22Rv1 (cell line): ENCODE measurements around the gene DPYSL4.

Source experiments
- H3K27ac ChIP-seq: fragments of 450-650 bp; 2 replicates; pipeline ENCODE4 v1.5.1; 2017
- ZFX ChIP-seq: fragments of 450-650 bp; IDR thresholded peaks from 2 replicates; pipeline ENCODE4 v1.6.1; 2017; ENCODE audit warnings: antibody characterized with exemption, borderline replicate concordance
- TF ChIP-seq, protein P1 (sequence below): fragments of 450-650 bp; IDR thresholded peaks from 2 replicates; pipeline ENCODE4 v1.5.1; 2017; ENCODE audit warnings: mild to moderate bottlenecking

Gene DPYSL4

DNA sequence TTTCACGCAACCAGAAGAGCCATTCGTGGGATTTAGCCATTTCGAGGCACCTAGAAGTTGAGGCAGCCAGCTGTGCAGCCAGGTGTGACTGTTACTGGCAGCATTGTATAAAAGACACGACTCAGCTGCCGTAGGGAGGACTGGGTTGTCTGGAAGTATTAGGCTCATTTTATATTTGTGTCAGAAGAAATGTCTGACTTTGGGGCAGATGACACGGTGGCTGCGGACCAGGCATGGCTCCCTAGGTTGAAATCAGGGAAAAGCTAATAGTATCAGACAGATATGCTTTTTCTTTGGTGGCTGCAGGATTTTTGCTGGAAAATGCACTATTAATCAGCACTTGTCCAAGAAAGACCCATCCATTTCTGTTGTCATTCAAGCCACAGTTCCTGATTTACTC, 4.2 kb upstream of the DPYSL4 start:
- TF ChIP-seq, protein P1, sequence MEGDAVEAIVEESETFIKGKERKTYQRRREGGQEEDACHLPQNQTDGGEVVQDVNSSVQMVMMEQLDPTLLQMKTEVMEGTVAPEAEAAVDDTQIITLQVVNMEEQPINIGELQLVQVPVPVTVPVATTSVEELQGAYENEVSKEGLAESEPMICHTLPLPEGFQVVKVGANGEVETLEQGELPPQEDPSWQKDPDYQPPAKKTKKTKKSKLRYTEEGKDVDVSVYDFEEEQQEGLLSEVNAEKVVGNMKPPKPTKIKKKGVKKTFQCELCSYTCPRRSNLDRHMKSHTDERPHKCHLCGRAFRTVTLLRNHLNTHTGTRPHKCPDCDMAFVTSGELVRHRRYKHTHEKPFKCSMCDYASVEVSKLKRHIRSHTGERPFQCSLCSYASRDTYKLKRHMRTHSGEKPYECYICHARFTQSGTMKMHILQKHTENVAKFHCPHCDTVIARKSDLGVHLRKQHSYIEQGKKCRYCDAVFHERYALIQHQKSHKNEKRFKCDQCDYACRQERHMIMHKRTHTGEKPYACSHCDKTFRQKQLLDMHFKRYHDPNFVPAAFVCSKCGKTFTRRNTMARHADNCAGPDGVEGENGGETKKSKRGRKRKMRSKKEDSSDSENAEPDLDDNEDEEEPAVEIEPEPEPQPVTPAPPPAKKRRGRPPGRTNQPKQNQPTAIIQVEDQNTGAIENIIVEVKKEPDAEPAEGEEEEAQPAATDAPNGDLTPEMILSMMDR: no peak
- TF ChIP-seq ZFX: no peak
- H3K27ac ChIP-seq: no peak overlapping the region

DNA sequence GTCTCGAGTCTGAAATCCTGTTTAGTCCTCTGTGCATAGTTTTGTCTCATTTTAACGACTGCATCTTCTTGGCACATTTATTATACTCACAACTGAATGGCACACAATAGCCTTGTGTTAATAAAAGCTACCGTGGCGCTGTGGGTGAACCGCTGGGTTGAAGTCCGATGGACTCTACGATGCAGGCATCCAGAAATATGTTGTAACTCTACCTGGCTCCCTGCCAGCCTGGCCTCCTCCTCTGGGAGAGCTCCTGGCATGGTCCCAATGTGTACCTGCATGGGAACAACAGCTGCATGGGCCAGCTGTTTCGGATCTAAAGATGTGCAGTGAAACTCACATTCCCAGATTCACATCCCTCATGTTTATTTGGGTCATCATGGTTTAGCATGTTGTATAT, 3.7 kb upstream of the DPYSL4 start:
- H3K27ac ChIP-seq: no peak overlapping the region
- no peak for TF ChIP-seq ZFX

DNA sequence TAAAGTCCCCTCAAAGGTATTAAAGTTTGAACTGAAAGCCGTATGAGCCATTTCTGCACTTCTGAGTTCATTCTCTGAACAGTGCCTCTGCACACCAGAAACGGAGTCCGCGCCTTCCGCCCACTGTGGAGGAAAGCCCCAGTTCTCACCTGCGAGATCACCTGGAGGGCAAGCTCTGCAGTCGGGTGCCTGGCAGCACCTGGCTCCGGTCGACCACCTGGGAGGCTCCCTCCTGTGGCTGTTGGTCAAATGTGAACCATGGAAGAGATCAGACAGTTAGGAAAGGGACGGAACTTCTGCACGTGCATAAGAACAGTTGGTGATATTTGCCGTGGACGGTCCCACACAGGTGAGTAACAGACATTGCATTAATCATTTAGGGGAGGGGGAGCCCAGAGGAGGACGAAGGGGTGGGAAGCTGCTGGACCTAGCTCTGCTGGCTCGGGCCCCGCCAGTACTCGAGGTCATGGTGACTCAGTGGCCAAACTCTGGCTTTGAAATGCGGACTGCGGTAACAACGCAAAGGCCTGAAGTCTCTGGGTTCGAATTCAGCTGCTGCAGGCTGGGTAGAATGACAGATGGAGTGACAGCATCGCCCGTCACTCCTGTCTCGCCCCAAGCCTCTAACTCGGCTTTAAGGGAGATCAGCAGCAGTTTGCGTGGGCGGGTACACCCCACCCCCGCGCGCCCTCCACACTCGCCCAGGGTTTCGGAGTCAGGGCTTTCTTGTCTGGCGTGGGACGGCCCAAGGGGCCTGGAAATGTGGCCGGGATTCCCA, 1.7 kb upstream of the DPYSL4 start:
- no peak overlapping the region for H3K27ac ChIP-seq
- TF ChIP-seq ZFX: no peak
- TF ChIP-seq, protein P1: no peak

DNA sequence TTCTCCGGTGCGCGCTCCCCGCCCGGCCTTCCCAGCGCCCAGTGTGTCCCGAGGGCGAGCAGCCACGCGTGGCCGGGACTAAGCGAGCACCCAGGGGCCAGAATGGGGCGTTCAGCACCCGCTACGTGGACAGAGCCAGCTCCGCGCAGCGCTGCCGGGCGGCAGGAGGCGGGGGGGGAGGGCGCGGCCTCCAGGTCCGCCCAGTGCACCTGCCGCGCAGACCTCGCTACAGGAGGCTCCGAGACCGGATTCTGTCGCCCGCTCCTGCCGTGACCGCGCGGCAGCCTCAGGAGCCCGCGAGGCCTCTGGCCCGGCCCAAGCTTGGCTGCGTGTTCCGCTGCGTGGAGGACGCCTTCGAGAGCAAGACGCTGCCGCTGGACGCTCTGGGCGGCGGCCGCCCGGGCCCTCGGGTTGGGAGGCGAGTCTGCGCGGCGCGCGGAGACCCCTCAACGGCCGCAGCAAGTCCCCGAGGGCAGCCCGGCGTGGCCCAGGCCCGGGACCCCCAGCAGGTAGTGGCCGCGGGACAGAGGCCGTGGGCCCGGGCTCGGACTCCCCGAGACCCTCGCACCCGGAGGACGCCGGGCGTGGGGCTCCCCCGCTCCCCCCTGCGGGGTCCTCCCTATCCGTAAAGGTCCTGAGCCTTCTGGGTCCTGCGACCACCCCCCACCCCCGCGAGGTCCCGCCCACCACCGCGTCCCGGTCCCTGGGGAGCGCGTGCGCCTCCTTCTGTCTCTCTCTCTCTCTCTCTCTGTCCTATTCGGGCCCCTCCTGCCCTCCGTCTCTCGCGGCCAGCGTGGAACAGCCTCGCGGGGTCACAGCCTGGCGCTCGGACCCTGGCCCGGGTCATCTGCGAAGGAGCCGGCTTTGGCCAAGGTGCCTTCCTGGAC, 904 bp upstream of the DPYSL4 start:
- no peak overlapping the region for H3K27ac ChIP-seq
- no peak for TF ChIP-seq ZFX
- TF ChIP-seq, protein P1: no peak

DNA sequence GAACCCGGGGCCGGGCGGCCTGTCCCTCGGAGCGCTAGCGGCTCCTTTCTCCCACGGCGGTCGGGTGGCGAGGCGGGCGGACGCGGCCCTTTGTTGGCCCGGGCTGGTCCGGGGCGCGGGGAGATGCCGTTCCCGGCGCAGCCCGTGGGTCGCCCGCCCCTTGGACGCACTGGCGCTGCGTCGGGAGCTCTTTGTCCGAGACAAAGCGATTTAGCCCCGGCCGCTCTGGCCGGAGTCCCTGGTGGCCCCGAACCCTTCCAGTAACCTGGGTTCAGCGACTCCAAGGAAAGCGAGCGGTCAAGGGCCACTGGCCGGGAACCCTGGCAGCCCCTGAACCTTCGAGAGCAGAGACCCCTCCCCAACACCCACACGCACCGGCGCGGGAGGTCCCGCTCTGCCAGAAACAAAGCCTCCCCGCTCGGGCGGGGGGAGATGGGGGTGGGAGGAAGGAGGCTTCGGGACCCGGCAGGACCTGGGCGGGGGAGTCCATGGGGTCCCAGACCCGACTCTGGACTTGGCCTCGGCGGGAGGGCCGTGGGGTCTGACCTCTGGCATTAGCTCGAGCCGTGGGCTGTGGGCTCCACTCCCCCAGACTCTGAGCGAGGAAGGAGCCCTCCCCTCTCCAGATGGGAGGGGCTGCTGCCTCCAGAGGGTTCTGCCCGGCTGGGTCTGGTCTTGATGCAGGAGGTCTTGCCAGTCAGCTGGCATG, 836 bp downstream of the DPYSL4 start:
- TF ChIP-seq, protein P1: no peak
- no peak for TF ChIP-seq ZFX
- no peak overlapping the region for H3K27ac ChIP-seq

DNA sequence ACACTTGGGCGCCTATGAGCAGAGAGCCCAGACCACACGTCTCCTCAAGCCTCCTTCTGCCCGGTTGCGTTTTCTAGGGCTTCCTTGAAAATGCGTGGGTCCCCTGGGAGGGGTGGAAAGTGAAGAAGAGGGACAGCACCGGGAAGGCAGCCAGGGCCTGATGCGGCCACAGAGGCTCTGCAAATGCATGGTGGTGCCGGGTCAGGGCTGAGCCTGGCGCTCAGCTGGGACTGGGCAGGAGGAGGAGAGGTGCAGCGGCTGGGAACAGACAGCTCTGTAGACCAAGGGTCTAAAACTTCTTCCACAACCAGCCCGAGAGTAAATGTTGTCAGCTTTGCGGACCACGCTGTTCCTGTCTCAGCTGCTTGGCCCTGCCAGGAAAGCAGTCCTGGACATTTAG, 1.6 kb downstream of the DPYSL4 start:
- TF ChIP-seq, protein P1: no peak
- no peak for TF ChIP-seq ZFX
- no peak overlapping the region for H3K27ac ChIP-seq

DNA sequence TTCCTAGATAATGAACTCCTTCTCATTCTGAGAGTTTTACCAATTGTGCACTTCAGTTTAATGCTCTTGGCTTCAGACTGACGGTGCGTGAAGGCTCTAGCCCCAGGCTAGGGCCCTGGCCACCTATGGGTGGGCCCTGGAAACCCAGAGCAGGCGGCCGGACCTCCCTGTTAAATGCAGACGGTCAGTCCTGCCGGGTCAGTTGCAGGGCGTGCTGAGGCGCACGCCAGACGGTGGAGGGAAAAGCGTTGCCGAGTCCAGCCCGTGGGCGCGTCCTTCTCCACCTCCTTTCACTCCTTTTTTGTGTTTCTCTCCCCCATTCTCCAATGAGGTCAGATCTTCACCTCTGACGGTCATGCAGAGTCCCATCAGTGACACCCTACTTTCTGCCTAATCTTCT, 2.3 kb downstream of the DPYSL4 start:
- no peak overlapping the region for H3K27ac ChIP-seq
- TF ChIP-seq ZFX: no peak
- TF ChIP-seq, protein P1: no peak
